Measurements from ENCODE around the gene ABLIM1.

DNA sequence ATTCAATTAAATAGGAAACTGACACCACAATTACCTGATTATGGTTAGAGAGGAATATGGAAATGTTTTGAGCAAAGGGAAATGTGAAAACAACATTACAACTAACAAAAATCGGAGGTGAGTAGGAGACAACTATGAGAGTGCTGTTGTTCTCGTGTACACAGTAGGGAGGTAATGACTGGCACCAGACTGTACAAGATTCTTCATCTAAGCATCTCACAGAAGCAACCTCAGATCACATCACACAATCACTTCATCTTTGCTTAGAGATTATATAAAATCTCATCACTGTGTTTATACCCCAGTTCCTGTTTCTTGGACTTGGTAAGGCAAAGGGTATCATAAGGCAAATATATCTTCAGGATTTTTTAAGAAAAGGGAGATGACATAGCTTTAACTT lies 14.9 kb downstream of the ABLIM1 start:
- TF ChIP-seq ARNTL (CRISPR knock-in tag; IDR thresholded peaks at IDR 0.05): no peak
- TF ChIP-seq FOXA3 (CRISPR knock-in tag; IDR thresholded peaks at IDR 0.05): no peak
- TF ChIP-seq, protein P1, sequence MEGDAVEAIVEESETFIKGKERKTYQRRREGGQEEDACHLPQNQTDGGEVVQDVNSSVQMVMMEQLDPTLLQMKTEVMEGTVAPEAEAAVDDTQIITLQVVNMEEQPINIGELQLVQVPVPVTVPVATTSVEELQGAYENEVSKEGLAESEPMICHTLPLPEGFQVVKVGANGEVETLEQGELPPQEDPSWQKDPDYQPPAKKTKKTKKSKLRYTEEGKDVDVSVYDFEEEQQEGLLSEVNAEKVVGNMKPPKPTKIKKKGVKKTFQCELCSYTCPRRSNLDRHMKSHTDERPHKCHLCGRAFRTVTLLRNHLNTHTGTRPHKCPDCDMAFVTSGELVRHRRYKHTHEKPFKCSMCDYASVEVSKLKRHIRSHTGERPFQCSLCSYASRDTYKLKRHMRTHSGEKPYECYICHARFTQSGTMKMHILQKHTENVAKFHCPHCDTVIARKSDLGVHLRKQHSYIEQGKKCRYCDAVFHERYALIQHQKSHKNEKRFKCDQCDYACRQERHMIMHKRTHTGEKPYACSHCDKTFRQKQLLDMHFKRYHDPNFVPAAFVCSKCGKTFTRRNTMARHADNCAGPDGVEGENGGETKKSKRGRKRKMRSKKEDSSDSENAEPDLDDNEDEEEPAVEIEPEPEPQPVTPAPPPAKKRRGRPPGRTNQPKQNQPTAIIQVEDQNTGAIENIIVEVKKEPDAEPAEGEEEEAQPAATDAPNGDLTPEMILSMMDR (CRISPR knock-in tag; IDR thresholded peaks at IDR 0.05): no peak
- no peak for TF ChIP-seq ZNF724P (CRISPR knock-in tag; IDR thresholded peaks at IDR 0.05; ENCODE audit: borderline replicate concordance)
- no peak for TF ChIP-seq POLR2A (IDR thresholded peaks at IDR 0.05; ENCODE audit: insufficient read depth in 1 of 2, low read depth in 2 of 2, low read length in 2 of 2)
- TF ChIP-seq BHLHE40 (IDR thresholded peaks at IDR 0.05; ENCODE audit: low read length): no peak
- TF ChIP-seq JUN (CRISPR knock-in tag; IDR thresholded peaks at IDR 0.05): no peak
- TF ChIP-seq ZNF124 (CRISPR knock-in tag; IDR thresholded peaks at IDR 0.05): no peak
- TF ChIP-seq BRCA1 (CRISPR knock-in tag; IDR thresholded peaks at IDR 0.05): no peak
- TF ChIP-seq IKZF4 (CRISPR knock-in tag; IDR thresholded peaks at IDR 0.05; ENCODE audit: borderline replicate concordance, low read depth, not compliant biosample characterization): no peak
- TF ChIP-seq ZNF720 (CRISPR knock-in tag; IDR thresholded peaks at IDR 0.05): no peak
- TF ChIP-seq CBX2 (IDR thresholded peaks at IDR 0.05; ENCODE audit: low read depth, low read length): no peak
- no peak for TF ChIP-seq CBX2 (CRISPR knock-in tag; IDR thresholded peaks at IDR 0.05; ENCODE audit: low read depth)

Measured in HepG2 (cell line).